Measurements from ENCODE around the gene CACNA1E.

DNA sequence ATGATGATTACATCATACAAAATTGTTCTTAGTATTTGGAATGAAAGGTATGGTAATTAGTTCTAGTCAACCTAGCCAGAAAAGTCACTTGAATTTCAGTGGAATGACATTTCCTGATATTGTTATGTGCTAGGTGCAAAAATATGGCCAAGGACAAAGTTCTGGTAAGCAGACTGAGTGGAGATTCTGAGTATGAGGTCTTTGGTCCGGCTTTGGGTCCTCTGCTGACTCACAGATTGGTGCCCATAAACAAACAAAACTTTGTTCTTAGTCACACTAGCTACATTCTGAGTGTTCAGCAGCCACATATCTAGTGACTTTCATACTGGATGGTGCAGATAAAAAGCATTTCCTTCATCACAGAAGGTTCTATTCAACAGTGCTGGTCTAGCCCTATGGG lies 372.1 kb downstream of the CACNA1E start:
- TF ChIP-seq ZNF318 (CRISPR knock-in tag; IDR thresholded peaks at IDR 0.05) (no peak), MYPOP (CRISPR knock-in tag; IDR thresholded peaks at IDR 0.05) (no peak), NRL (CRISPR knock-in tag; IDR thresholded peaks at IDR 0.05; ENCODE audit: borderline replicate concordance) (no peak), NR2C2 (CRISPR knock-in tag; IDR thresholded peaks at IDR 0.05; ENCODE audit: borderline replicate concordance) (no peak), POLR2A (IDR thresholded peaks at IDR 0.05; ENCODE audit: insufficient read depth in 1 of 2, low read depth in 2 of 2, low read length in 2 of 2) (no peak), SMC3 (IDR thresholded peaks at IDR 0.05; ENCODE audit: low read length) (no peak)

Measured in HepG2 (cell line).